Ovary (tissue), 9 donors: ENCODE measurements around the gene EHMT1. TPM values are rescaled to one million over a fixed set of nuclear protein-coding genes. Genes with fewer than 3 reads are reported as not detected.

ENCODE experiments used
- DNase-seq, 5 donors: peaks; one replicate each; pipeline ENCODE4 v3.0.0-alpha.2; 2019 to 2020
- H3K27ac ChIP-seq, 2 donors: fragments of 200-600 bp; one replicate each; pipeline versions ENCODE4 v1.5.1 to v1.8.0; 2019 to 2022
- H3K27me3 ChIP-seq: fragments of 200-600 bp; one replicate; pipeline ENCODE4 v1.8.0; 2022
- H3K36me3 ChIP-seq: fragments of 200-600 bp; sonication (generic); one replicate; pipeline ENCODE4 v1.5.1; 2019
- H3K4me1 ChIP-seq: one replicate; pipeline ENCODE4 v1.8.1; 2013; ENCODE audit warnings: mild to moderate bottlenecking, moderate library complexity; ENCODE audit not compliant: insufficient read depth
- H3K4me3 ChIP-seq: fragments of 200-600 bp; sonication (generic); one replicate; pipeline ENCODE4 v1.5.1; 2017
- H3K9me3 ChIP-seq, 2 donors: fragments of 200-600 bp in 1 of 2; sonication (generic) in 1 of 2; one replicate each; pipeline versions ENCODE4 v1.5.1 to v1.8.1; 2013 to 2019; ENCODE audit warnings: mild to moderate bottlenecking in 1 of 2, moderate library complexity in 1 of 2
- CTCF ChIP-seq, 3 donors: fragments of 450-650 bp in 2 of 3; fragments of 200-600 bp in 1 of 3; IDR thresholded peaks; one replicate each; pipeline versions ENCODE4 v1.5.1 to v1.8.0; 2016 to 2022; ENCODE audit warnings: antibody characterized with exemption in 3 of 3, mild to moderate bottlenecking in 1 of 3
- EP300 ChIP-seq: sonication (generic); formaldehyde crosslinking; IDR thresholded peaks from one replicate; pipeline ENCODE4 v1.6.1; 2017; ENCODE audit warnings: antibody characterized with exemption
- POLR2A ChIP-seq: fragments of 450-650 bp; IDR thresholded peaks from one replicate; pipeline ENCODE4 v1.6.1; 2017; ENCODE audit warnings: antibody characterized with exemption, mild to moderate bottlenecking, moderate library complexity
- WGBS, 3 donors: extraction: QIAGEN DNeasy Blood & Tissue Kit in 1 of 3; methylation state at CpG; one replicate each; pipeline versions ENCODE4 v1.1.5 to v1.1.7; 2013 to 2017; 5-methylcytosine and 5-hydroxymethylcytosine counted together
- intact Hi-C, 4 donors: fragments of 100-400 bp; cut with DNase I; formaldehyde crosslinking; loops; one replicate each; pipeline versions ENCODE4 v1.11.0 to v1.15.1; 2022 to 2023
- polyA plus RNA-seq, 2 donors: library from polyadenylated mRNA; stranded (reverse); fragments of 200-250 nt in 1 of 2; fragments of 350-450 nt in 1 of 2; fragmentation: Illumina TruSeq in 1 of 2; extraction: RNeasy Lipid Tissue Mini Kit (QIAGEN cat#74804) in 1 of 2; gene quantifications; one replicate each; pipeline ENCODE4 v1.2.3, GENCODE V29; 2013 to 2014
- total RNA-seq, 7 donors: library from RNA; depleted of rRNA in 2 of 7; stranded (reverse); fragments of >200 nt in 2 of 7; fragmentation: NEBNext Ultra II Directional in 3 of 7; extraction: Animal tissue kit (Norgen Biotek cat#: 25700) in 3 of 7; gene quantifications; one replicate each; pipeline versions ENCODE4 v1.1.0 to v1.2.4, GENCODE V29; 2016 to 2023
- donor health status: DM: no; HTN: no; CAD: no; lungs with moderate emphysema.
- donor health status: DM: no; HTN: no; CAD: no.
- donor health status: Bipolar disorder and iron deficiency.
- donor health status: DM: yes; HTN: yes; CAD: no.
- donor health status: DM: no; HTN: no; CAD: no.
- donor health status: DM: yes; HTN: yes; CAD: no.

Gene EHMT1
- total and polyA plus RNA-seq, 9 donors: 40.8 to 98.5 (median 77.9) TPM

- H3K4me1 ChIP-seq: no peaks in the 10 kb centered on the region
- WGBS, 3 donors: 84 to 96% (median 91%) methylated on average over 10 of the region's 10 CpGs
- peaks cover 0 to 5% of the 10 kb centered on the region in 2 donors for H3K9me3 ChIP-seq
- DNase-seq: no peak
- H3K27me3 ChIP-seq: no peaks in the 10 kb centered on the region
- no peak overlapping the region for H3K4me3 ChIP-seq
- H3K27ac ChIP-seq: no peak overlapping the region
- intact Hi-C loops: no loop called here
- H3K36me3 ChIP-seq: no peaks in the 10 kb centered on the region
- no peak for TF ChIP-seq POLR2A
- TF ChIP-seq EP300: no peak
- no peak for TF ChIP-seq CTCF (IDR thresholded peaks at IDR 0.05)
Observed at GRCh38 chr9:137823986-137824771, 205.4 kb downstream of the EHMT1 start.

- Histone ChIP-seq H3K27me3 (no peaks in the 10 kb centered on the region), H3K9me3 (peaks cover 0 to 5% of the 10 kb centered on the region in 2 donors), H3K36me3 (no peaks in the 10 kb centered on the region), H3K4me1 (no peaks in the 10 kb centered on the region), H3K27ac (no peak overlapping the region), H3K4me3 (no peak overlapping the region)
- TF ChIP-seq POLR2A: no peak
- TF ChIP-seq EP300: no peak
- no peak for TF ChIP-seq CTCF (IDR thresholded peaks at IDR 0.05)
- 97 to 98% (median 97%) methylated on average over 13 of the region's 13 CpGs for WGBS, 3 donors
- DNase-seq: no peak
- intact Hi-C loops: no loop called here
Observed at GRCh38 chr9:137825324-137825989, 206.7 kb downstream of the EHMT1 start.

GRCh38 chr9:137827908-137828526, 209.2 kb downstream of the EHMT1 start:
- Histone ChIP-seq H3K36me3 (no peaks in the 10 kb centered on the region), H3K9me3 (peaks cover 0 to 3% of the 10 kb centered on the region in 2 donors)

More at GRCh38 chr9:137827908-137828526, 209.2 kb downstream of the EHMT1 start:
- Histone ChIP-seq H3K27me3 (no peaks in the 10 kb centered on the region), H3K27ac (no peak overlapping the region), H3K4me3 (no peak overlapping the region), H3K4me1 (no peaks in the 10 kb centered on the region)
- no peak for TF ChIP-seq POLR2A
- no peak for TF ChIP-seq EP300
- no peak for TF ChIP-seq CTCF (IDR thresholded peaks at IDR 0.05)
- WGBS, 3 donors: 93 to 94% (median 94%) methylated on average over 20 of the region's 20 CpGs
- DNase-seq: no peak
- intact Hi-C loops: no loop called here
